SH-SY5Y (cell line): ENCODE data around the gene CDCP2.

Experiments used
- GATA2 ChIP-seq: IDR thresholded peaks from 2 replicates; pipeline ENCODE4 v1.6.1; 2011; ENCODE audit warnings: mild to moderate bottlenecking, low read depth, low read length
- GATA3 ChIP-seq: IDR thresholded peaks from 2 replicates; pipeline ENCODE4 v1.6.1; 2011; ENCODE audit warnings: low read depth, mild to moderate bottlenecking, low read length, moderate library complexity

DNA sequence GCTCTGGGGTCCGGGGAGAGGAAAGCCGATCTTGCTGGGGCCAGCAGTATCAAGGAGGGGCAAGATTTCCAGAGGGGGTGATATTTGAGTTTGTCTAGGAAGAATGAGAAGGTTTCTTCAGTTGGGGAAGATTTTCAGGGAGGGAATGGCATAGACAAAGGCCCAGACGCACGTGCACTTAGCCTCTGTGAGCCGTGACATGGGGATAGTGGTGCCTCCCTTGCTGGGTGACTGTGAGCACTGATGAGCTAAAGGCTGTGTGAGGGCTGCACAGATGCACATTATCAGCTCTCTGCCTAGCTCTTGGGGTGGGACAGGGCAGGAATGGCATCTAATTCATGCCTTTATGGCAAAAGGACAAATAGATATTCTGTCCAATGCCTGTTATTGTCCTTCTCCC is 1.8 kb downstream of the CDCP2 start:
- TF ChIP-seq GATA2 = no peak
- no peak for TF ChIP-seq GATA3
